AG09309 (cell line): ENCODE measurements around the gene NR2E3.

Experiments
- DNase-seq: peaks from one replicate; pipeline ENCODE4 v3.0.0-alpha.2; 2010; ENCODE audit warnings: low read depth
- H3K4me3 ChIP-seq: 2 replicates; pipeline ENCODE4 v1.5.1; 2011; ENCODE audit warnings: mild to moderate bottlenecking, low read depth, low read length, moderate library complexity; ENCODE audit not compliant: control insufficient read depth
- CTCF ChIP-seq: IDR thresholded peaks from 2 replicates; pipeline ENCODE4 v1.5.1; 2011; ENCODE audit warnings: mild to moderate bottlenecking, low read depth, low read length, inconsistent platforms; ENCODE audit not compliant: insufficient read depth, control insufficient read depth; ENCODE audit errors: missing control alignments

NR2E3 gene

GRCh38 chr15:71776304-71776703 lies 34.0 kb upstream of the NR2E3 start:
- TF ChIP-seq CTCF: no peak
- no peak overlapping the region for H3K4me3 ChIP-seq
- DNase-seq: no peak

- no peak for TF ChIP-seq CTCF
- no peak for DNase-seq
- H3K4me3 ChIP-seq: no peak overlapping the region
These were observed 33.0 kb upstream of the NR2E3 start for GRCh38 chr15:71777216-71777943.

- no peak for TF ChIP-seq CTCF
- H3K4me3 ChIP-seq: no peak overlapping the region
- no peak for DNase-seq
These were observed 31.1 kb upstream of the NR2E3 start for GRCh38 chr15:71779073-71779797.

- DNase-seq: peak; percentile 11
- no peak overlapping the region for H3K4me3 ChIP-seq
- TF ChIP-seq CTCF: peak; percentile 73
These were observed 30.0 kb upstream of the NR2E3 start for GRCh38 chr15:71780115-71780976.

GRCh38 chr15:71781179-71781964 lies 29.0 kb upstream of the NR2E3 start:
- no peak overlapping the region for H3K4me3 ChIP-seq
- TF ChIP-seq CTCF: no peak
- peak; percentile 17 for DNase-seq

- DNase-seq: no peak
- TF ChIP-seq CTCF: no peak
- H3K4me3 ChIP-seq: no peak overlapping the region
These were observed 28.4 kb upstream of the NR2E3 start for GRCh38 chr15:71781965-71782265.
